ENCODE results near the gene FANCE.

The FANCE gene

DNA sequence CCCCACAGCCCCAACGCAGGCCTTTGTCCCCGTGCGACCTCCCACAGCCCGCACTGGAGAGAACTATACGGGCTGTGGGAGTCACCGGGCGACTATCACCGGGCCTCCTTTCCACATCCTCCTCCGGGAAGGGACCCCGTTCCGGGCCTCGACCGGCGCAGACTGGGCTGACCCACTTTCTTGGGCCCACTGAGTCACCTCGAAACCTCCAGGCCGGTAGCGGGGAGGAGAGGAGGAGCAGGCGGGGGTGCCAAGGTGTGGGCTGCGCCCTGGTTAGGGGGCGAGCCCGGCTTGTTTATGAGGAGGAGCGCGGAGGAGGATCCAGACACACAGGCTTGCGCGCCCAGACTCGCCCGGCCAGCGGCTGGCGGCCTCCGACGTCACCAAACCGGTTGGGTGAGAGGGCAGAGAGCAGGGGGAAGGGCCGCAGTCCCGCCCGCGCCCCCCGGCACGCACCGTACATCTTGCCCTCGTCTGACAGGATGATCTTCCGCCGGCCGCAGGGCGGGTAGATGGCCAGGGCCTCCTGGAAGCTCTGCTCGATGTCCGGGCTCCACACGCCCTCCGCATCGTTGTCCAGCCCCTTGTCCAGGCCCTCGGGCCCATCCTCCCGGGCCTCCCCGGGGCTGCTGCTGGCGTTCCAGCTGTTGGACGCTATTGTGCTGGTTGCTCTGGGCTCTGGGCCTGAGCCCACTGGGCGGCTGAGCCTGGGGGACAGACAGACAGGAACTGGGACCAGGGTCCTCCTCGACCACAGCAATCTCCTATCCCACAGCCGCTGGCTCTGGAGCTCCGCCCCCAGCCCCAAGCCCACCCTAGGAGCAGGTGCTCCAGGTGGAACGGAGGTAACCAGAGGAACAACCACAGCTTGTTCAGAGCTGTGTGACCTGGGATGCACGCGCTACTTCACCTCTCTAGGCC is 34.1 kb downstream of the FANCE start:
- H3K27me3 ChIP-seq (ENCODE audit: control insufficient read depth, insufficient read depth, low read length) = no peaks in the 10 kb centered on the region
- H3K4me3 ChIP-seq (ENCODE audit: low read depth, low read length) = peak overlapping the region; percentile 41
- peaks cover 59% of the 10 kb centered on the region for H3K4me1 ChIP-seq (ENCODE audit: control insufficient read depth, insufficient read depth, low read length)
- H3K27ac ChIP-seq (ENCODE audit: low read depth, low read length) = peak overlapping the region; percentile 98
- no peaks in the 10 kb centered on the region for H3K9me3 ChIP-seq (ENCODE audit: control insufficient read depth, insufficient read depth, low read depth, low read length)
- H3K36me3 ChIP-seq (ENCODE audit: control insufficient read depth, insufficient read depth, low read length) = peaks cover 17% of the 10 kb centered on the region
- H3K9ac ChIP-seq (ENCODE audit: low read length) = peak overlapping the region; percentile 95

DNA sequence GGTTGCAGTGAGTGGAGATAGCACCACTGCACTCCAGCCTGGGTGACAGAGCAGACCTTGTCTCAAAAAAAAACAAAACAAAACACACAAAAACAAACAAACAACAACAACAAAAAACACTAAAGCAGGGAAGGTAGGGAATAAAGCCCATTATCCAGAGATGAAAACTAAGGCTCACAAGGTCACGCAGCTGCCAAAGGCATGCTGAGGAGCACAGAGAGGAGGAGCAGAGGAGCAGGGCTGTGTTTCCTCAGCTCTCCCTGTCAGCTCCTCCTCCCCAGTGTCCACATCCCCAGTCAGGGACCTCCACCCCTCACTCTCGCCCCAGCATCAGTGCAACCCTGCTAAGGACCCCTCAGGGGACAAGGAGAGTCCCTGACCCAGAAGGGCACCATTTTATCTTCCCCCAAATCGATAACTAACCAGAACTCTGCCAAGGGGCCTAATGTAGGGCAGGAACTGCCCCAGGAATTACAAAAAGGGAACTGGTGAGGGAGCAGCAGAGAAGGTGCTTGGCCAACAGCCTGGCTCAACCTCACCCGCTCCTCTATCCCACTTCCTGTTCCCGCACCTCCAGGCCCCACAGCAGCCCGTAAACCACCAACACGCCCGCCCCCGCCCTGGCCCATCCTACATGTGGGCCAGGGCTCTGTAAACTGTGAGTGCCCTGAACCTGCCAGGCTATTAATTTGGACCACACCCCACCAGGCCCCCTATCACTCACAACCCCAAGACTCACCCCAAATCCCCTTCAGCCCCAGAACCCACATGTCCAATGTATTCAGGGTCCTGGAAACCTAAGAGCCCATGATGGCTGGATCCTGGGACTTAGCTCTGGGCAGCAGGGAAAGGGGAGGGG is 35.7 kb downstream of the FANCE start:
- Histone ChIP-seq H3K27ac (ENCODE audit: low read depth, low read length) (peak overlapping the region; percentile 55; the same call in 1 of the 2 replicates), H3K36me3 (ENCODE audit: control insufficient read depth, insufficient read depth, low read length) (peaks cover 9% of the 10 kb centered on the region), H3K9me3 (ENCODE audit: control insufficient read depth, insufficient read depth, low read depth, low read length) (no peaks in the 10 kb centered on the region), H3K27me3 (ENCODE audit: control insufficient read depth, insufficient read depth, low read length) (no peaks in the 10 kb centered on the region), H3K4me3 (ENCODE audit: low read depth, low read length) (no peak overlapping the region), H3K9ac (ENCODE audit: low read length) (peak overlapping the region; percentile 55), H3K4me1 (ENCODE audit: control insufficient read depth, insufficient read depth, low read length) (peaks cover 75% of the 10 kb centered on the region)

- Histone ChIP-seq H3K4me1 (ENCODE audit: control insufficient read depth, insufficient read depth, low read length) (peaks cover 81% of the 10 kb centered on the region), H3K27ac (ENCODE audit: low read depth, low read length) (peak overlapping the region; percentile 55; the same call in 1 of the 2 replicates), H3K9ac (ENCODE audit: low read length) (peak overlapping the region; percentile 55), H3K4me3 (ENCODE audit: low read depth, low read length) (no peak overlapping the region), H3K9me3 (ENCODE audit: control insufficient read depth, insufficient read depth, low read depth, low read length) (no peaks in the 10 kb centered on the region), H3K36me3 (ENCODE audit: control insufficient read depth, insufficient read depth, low read length) (peaks cover 3% of the 10 kb centered on the region), H3K27me3 (ENCODE audit: control insufficient read depth, insufficient read depth, low read length) (no peaks in the 10 kb centered on the region)
Measured at GRCh38 chr6:35488517-35488862, 36.4 kb downstream of the FANCE start.

DNA sequence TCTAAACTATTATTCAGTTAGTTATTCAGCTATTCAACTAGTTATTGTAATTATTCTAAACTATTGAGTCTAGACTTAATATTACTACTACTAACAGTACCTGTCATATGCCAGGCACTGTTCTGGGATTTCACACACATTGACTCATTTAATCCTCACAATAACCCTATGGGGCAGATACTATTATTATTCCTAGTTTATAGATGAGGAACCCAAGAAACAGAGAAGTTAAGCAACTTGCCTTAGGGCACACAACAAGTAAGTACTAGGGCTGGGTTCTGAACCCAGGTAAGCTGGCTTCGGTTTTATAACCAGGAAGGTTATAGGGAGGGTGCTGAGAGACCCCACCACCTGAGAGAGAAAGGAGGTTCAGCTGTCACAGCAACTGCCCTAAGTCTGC is 36.9 kb downstream of the FANCE start:
- no peak overlapping the region; the same call in 1 of the 2 replicates for H3K27ac ChIP-seq (ENCODE audit: low read depth, low read length)

GRCh38 chr6:35489995-35490791 is 38.1 kb downstream of the FANCE start:
- Histone ChIP-seq H3K4me3 (ENCODE audit: low read depth, low read length) (peak overlapping the region; percentile 64), H3K27ac (ENCODE audit: low read depth, low read length) (peak overlapping the region; percentile 92; the same call in 1 of the 2 replicates), H3K9ac (ENCODE audit: low read length) (peak overlapping the region; percentile 88), H3K9me3 (ENCODE audit: control insufficient read depth, insufficient read depth, low read depth, low read length) (no peaks in the 10 kb centered on the region), H3K27me3 (ENCODE audit: control insufficient read depth, insufficient read depth, low read length) (no peaks in the 10 kb centered on the region), H3K4me1 (ENCODE audit: control insufficient read depth, insufficient read depth, low read length) (peaks cover 90% of the 10 kb centered on the region), H3K36me3 (ENCODE audit: control insufficient read depth, insufficient read depth, low read length) (no peaks in the 10 kb centered on the region)

More for the DNA sequence above, 36.9 kb downstream of the FANCE start:
- no peaks in the 10 kb centered on the region for H3K9me3 ChIP-seq (ENCODE audit: control insufficient read depth, insufficient read depth, low read depth, low read length)
- H3K4me1 ChIP-seq (ENCODE audit: control insufficient read depth, insufficient read depth, low read length) = peaks cover 87% of the 10 kb centered on the region
- H3K4me3 ChIP-seq (ENCODE audit: low read depth, low read length) = no peak overlapping the region
- no peaks in the 10 kb centered on the region for H3K27me3 ChIP-seq (ENCODE audit: control insufficient read depth, insufficient read depth, low read length)
- peak overlapping the region; percentile 56 for H3K9ac ChIP-seq (ENCODE audit: low read length)
- no peaks in the 10 kb centered on the region for H3K36me3 ChIP-seq (ENCODE audit: control insufficient read depth, insufficient read depth, low read length)

DNA sequence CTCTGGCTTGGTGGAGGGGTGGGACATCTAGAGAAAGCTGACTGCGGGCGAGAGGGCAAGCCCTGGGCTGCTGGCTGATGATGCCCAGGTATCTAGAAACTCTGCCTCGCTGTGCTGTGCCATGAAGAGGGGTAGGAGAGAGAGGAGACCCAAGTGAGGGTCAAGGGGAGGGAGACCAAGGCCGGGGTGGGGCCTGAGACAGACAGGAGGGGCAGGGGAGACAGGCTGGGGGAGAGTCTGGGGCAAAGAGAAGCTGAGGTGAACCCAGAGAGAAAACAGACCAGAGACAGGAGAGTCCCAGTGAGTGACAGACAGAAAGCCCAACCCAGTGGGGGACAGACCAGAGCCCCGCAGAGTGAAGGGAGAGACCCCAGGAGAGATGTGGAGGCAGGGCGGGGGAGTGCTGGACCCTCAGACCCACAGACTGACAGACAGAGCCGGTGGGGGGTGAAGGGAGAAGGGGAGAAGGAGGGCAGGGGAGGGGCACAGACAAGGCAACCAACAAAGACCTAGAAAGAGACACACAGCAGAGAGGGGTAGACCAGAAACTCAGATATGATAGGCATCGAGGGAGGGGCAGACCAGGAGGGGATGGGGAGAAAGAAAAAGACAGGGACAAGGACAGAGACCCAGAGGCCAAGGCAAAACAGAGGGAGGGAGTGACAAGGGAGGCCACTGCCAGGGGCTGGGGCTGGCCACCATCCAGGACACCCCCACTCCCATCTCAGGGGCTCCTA is 38.9 kb downstream of the FANCE start:
- Histone ChIP-seq H3K27ac (ENCODE audit: low read depth, low read length) (peak overlapping the region; percentile 92; the same call in 1 of the 2 replicates), H3K9ac (ENCODE audit: low read length) (peak overlapping the region; percentile 88), H3K4me3 (ENCODE audit: low read depth, low read length) (peak overlapping the region; percentile 64), H3K4me1 (ENCODE audit: control insufficient read depth, insufficient read depth, low read length) (peaks cover 90% of the 10 kb centered on the region), H3K27me3 (ENCODE audit: control insufficient read depth, insufficient read depth, low read length) (no peaks in the 10 kb centered on the region), H3K9me3 (ENCODE audit: control insufficient read depth, insufficient read depth, low read depth, low read length) (no peaks in the 10 kb centered on the region), H3K36me3 (ENCODE audit: control insufficient read depth, insufficient read depth, low read length) (no peaks in the 10 kb centered on the region)

- H3K27ac ChIP-seq (ENCODE audit: low read depth, low read length) = peak overlapping the region; percentile 49; the same call in 1 of the 2 replicates
- peak overlapping the region; percentile 64 for H3K4me3 ChIP-seq (ENCODE audit: low read depth, low read length)
- H3K4me1 ChIP-seq (ENCODE audit: control insufficient read depth, insufficient read depth, low read length) = peaks cover 84% of the 10 kb centered on the region
- peak overlapping the region; percentile 88 for H3K9ac ChIP-seq (ENCODE audit: low read length)
- H3K27me3 ChIP-seq (ENCODE audit: control insufficient read depth, insufficient read depth, low read length) = no peaks in the 10 kb centered on the region
- H3K36me3 ChIP-seq (ENCODE audit: control insufficient read depth, insufficient read depth, low read length) = no peaks in the 10 kb centered on the region
- no peaks in the 10 kb centered on the region for H3K9me3 ChIP-seq (ENCODE audit: control insufficient read depth, insufficient read depth, low read depth, low read length)
Measured at GRCh38 chr6:35491558-35492257, 39.6 kb downstream of the FANCE start.

- Histone ChIP-seq H3K4me3 (ENCODE audit: low read depth, low read length) (peak overlapping the region; percentile 64), H3K9me3 (ENCODE audit: control insufficient read depth, insufficient read depth, low read depth, low read length) (no peaks in the 10 kb centered on the region), H3K36me3 (ENCODE audit: control insufficient read depth, insufficient read depth, low read length) (no peaks in the 10 kb centered on the region), H3K27ac (ENCODE audit: low read depth, low read length) (peak overlapping the region; percentile 49; the same call in 1 of the 2 replicates), H3K9ac (ENCODE audit: low read length) (peak overlapping the region; percentile 88), H3K4me1 (ENCODE audit: control insufficient read depth, insufficient read depth, low read length) (peaks cover 78% of the 10 kb centered on the region), H3K27me3 (ENCODE audit: control insufficient read depth, insufficient read depth, low read length) (no peaks in the 10 kb centered on the region)
Measured at GRCh38 chr6:35492258-35492973, 40.3 kb downstream of the FANCE start.

DNA sequence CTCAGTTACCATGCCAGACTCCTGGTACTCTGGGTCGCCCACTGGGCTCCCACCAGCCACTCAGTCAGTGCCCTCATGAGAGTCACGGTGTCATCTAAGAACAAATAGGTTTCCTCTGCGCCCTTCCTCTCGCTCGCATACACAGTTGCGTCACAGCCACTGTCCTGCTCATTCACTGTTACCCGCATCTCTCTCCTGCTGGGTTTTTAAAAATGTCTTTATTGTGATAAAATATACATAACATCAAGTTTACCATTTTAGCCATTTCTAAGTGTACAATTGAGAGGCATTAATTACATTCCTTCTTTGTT is 40.8 kb downstream of the FANCE start:
- Histone ChIP-seq H3K27ac (ENCODE audit: low read depth, low read length) (no peak overlapping the region), H3K36me3 (ENCODE audit: control insufficient read depth, insufficient read depth, low read length) (no peaks in the 10 kb centered on the region), H3K9me3 (ENCODE audit: control insufficient read depth, insufficient read depth, low read depth, low read length) (no peaks in the 10 kb centered on the region), H3K4me1 (ENCODE audit: control insufficient read depth, insufficient read depth, low read length) (peaks cover 73% of the 10 kb centered on the region), H3K27me3 (ENCODE audit: control insufficient read depth, insufficient read depth, low read length) (no peaks in the 10 kb centered on the region), H3K4me3 (ENCODE audit: low read depth, low read length) (no peak overlapping the region; the same call in 1 of the 2 replicates), H3K9ac (ENCODE audit: low read length) (no peak overlapping the region)
